Psoas muscle (tissue), 8 donors: ENCODE results near the gene CFLAR. TPM values are rescaled to one million over a fixed set of nuclear protein-coding genes. Genes with fewer than 3 reads are reported as not detected.
A peak's percentile ranks its signal among the peaks of the same experiment; 100 is the strongest.
"Not testable (repeated sequence)": the region's sequence is repeated elsewhere in the genome, so short reads cannot be mapped to it uniquely, and the experiment has no call there.

ENCODE experiments used
- ATAC-seq, 4 donors: fragments of 200-7000 bp; cut with Tn5 transposase; one replicate each; pipeline ENCODE4 v1.9.1; 2020; ENCODE audit warnings: moderate library complexity in 3 of 4, mild to moderate bottlenecking in 2 of 4
- DNase-seq, 2 donors: peaks; one replicate each; pipeline ENCODE4 v3.0.0-alpha.2; 2020
- H3K27ac ChIP-seq: fragments of 200-600 bp; one replicate; pipeline ENCODE4 v1.8.0; 2022
- H3K27me3 ChIP-seq, 3 donors: fragments of 200-600 bp in 1 of 3; one replicate each; pipeline versions ENCODE4 v1.6.1 to v1.8.0; 2013 to 2022; ENCODE audit warnings: low read length in 2 of 3, mild to moderate bottlenecking in 2 of 3, moderate library complexity in 1 of 3; ENCODE audit not compliant: insufficient read depth in 3 of 3
- H3K36me3 ChIP-seq, 2 donors: fragments of 200-600 bp in 1 of 2; one replicate each; pipeline versions ENCODE4 v1.6.1 to v1.8.0; 2013 to 2022; ENCODE audit warnings: low read depth in 1 of 2, mild to moderate bottlenecking in 1 of 2, moderate library complexity in 1 of 2; ENCODE audit not compliant: insufficient read depth in 1 of 2
- H3K4me1 ChIP-seq: fragments of 200-600 bp; one replicate; pipeline ENCODE4 v1.8.0; 2022
- H3K4me3 ChIP-seq: fragments of 200-600 bp; one replicate; pipeline ENCODE4 v1.8.0; 2022; ENCODE audit warnings: mild to moderate bottlenecking
- H3K9me3 ChIP-seq: fragments of 200-600 bp; one replicate; pipeline ENCODE4 v1.8.0; 2022
- CTCF ChIP-seq: fragments of 200-600 bp; IDR thresholded peaks from one replicate; pipeline ENCODE4 v1.8.0; 2022; ENCODE audit warnings: antibody characterized with exemption
- WGBS, 3 donors: extraction: QIAGEN DNeasy Blood & Tissue Kit; methylation state at CpG; one replicate each; pipeline versions ENCODE4 v1.1.6 to v1.1.7; 2013; 5-methylcytosine and 5-hydroxymethylcytosine counted together
- intact Hi-C, 2 donors: fragments of 100-400 bp; cut with DNase I; formaldehyde crosslinking; loops; one replicate each; pipeline versions ENCODE4 v1.11.0 to v1.14.2; 2022
- polyA plus RNA-seq, 3 donors: library from polyadenylated mRNA; stranded (reverse); fragments of 200-250 nt; gene quantifications; one replicate each; pipeline ENCODE4 v1.2.3, GENCODE V29; 2013
- total RNA-seq, 4 donors: library from RNA; stranded (reverse); fragmentation: NEBNext Ultra II Directional in 2 of 4; extraction: Animal tissue kit (Norgen Biotek cat#: 25700) in 2 of 4; gene quantifications; one replicate each; pipeline versions ENCODE4 v1.2.1 to v1.2.4, GENCODE V29; 2021 to 2023
- donor health status: healthy with polysubstance abuse.
- donor health status: DM: no; HTN: no; CAD: no; lungs with moderate emphysema.
- donor health status: Bipolar disorder and iron deficiency.
- donor health status: healthy.
- donor health status: DM: yes; HTN: yes; CAD: no.
- donor health status: DM: no; HTN: no; CAD: no.
- donor health status: DM: no; HTN: no; CAD: no.
- donor health status: DM: yes; HTN: yes; CAD: no.

CFLAR gene
- total and polyA plus RNA-seq, 7 donors = 84.7 to 358 (median 340) TPM

GRCh38 chr2:201182650-201183364 lies 66.8 kb downstream of the CFLAR start, which contains the start of gene CASP10:
CASP10 (plus strand) TSS chr2:201183141; CDS start chr2:201185778, 2,637 bp downstream.
- WGBS, 3 donors = 48 to 59% (median 58%) methylated on average over 11 of the region's 11 CpGs
- H3K4me1 ChIP-seq = no peaks in the 10 kb centered on the region
- H3K4me3 ChIP-seq = peak within 1 kb of the TSS; percentile 62
- DNase-seq (no peak), ATAC-seq (no peak)
- no peak for TF ChIP-seq CTCF
- H3K9me3 ChIP-seq = no peaks in the 10 kb centered on the region
- peak within 1 kb of the TSS; percentile 50 for H3K27ac ChIP-seq
- H3K27me3 ChIP-seq = no peaks in the 10 kb centered on the region
- intact Hi-C loops = loop anchor here (5.0 kb wide), 2 partner anchors 49 to 281 kb away; no protein-coding TSS in a partner anchor
- no peaks in the 10 kb centered on the region for H3K36me3 ChIP-seq

- no peak for TF ChIP-seq CTCF
- 53 to 71% (median 53%) methylated on average over 4 of the region's 4 CpGs for WGBS, 3 donors
- Histone ChIP-seq H3K36me3 (no peaks in the 10 kb centered on the region), H3K4me1 (no peaks in the 10 kb centered on the region), H3K4me3 (peak overlapping the region; percentile 62), H3K9me3 (no peaks in the 10 kb centered on the region), H3K27me3 (no peaks in the 10 kb centered on the region), H3K27ac (peak overlapping the region; percentile 50)
- DNase-seq = no peak
- no peak for ATAC-seq
- intact Hi-C loops = loop anchor here (5.0 kb wide), 2 partner anchors 49 to 281 kb away; no protein-coding TSS in a partner anchor
These were observed 67.4 kb downstream of the CFLAR start for GRCh38 chr2:201183365-201183727.

- H3K36me3 ChIP-seq, H3K9me3 ChIP-seq, H3K27ac ChIP-seq, DNase-seq, ATAC-seq, H3K4me1 ChIP-seq, H3K27me3 ChIP-seq: not testable (repeated sequence)
- H3K4me3 ChIP-seq = peak overlapping the region; percentile 62
- WGBS, 3 donors = 67 to 71% (median 70%) methylated on average over 5 of the region's 5 CpGs
- intact Hi-C loops = loop anchor here (5.0 kb wide), 2 partner anchors 48 to 282 kb away; no protein-coding TSS in a partner anchor
These were observed 67.9 kb downstream of the CFLAR start for GRCh38 chr2:201183835-201184234.

- not testable (repeated sequence) for H3K27me3 ChIP-seq, DNase-seq, H3K27ac ChIP-seq, H3K9me3 ChIP-seq, H3K4me1 ChIP-seq, ATAC-seq, H3K36me3 ChIP-seq
- H3K4me3 ChIP-seq = peak overlapping the region; percentile 62
- WGBS, 3 donors = 64 to 71% (median 68%) methylated on average over 6 of the region's 6 CpGs
- intact Hi-C loops = loop anchor here (5.0 kb wide), 2 partner anchors 48 to 282 kb away; no protein-coding TSS in a partner anchor
These were observed 68.3 kb downstream of the CFLAR start for GRCh38 chr2:201184248-201184647.

GRCh38 chr2:201185863-201186262 lies 69.9 kb downstream of the CFLAR start:
- H3K4me1 ChIP-seq = no peaks in the 10 kb centered on the region
- H3K36me3 ChIP-seq = no peaks in the 10 kb centered on the region
- no peaks in the 10 kb centered on the region for H3K27me3 ChIP-seq
- DNase-seq = no peak
- no peak overlapping the region for H3K27ac ChIP-seq
- peak overlapping the region; percentile 62 for H3K4me3 ChIP-seq
- no peaks in the 10 kb centered on the region for H3K9me3 ChIP-seq
- intact Hi-C loops = no loop called here
- no peak for TF ChIP-seq CTCF
- ATAC-seq = no peak
- 70 to 75% (median 71%) methylated on average over 4 of the region's 4 CpGs for WGBS, 3 donors
